PC-9 (cell line): ENCODE measurements around the gene DISP3.

Experiments
- EZH2 ChIP-seq: fragments of 200-600 bp; sonication (generic); IDR thresholded peaks from 2 replicates; pipeline ENCODE4 v1.8.0; 2017; ENCODE audit warnings: antibody characterized with exemption, low read depth
- TF ChIP-seq, protein P1 (sequence below): fragments of 200-600 bp; sonication (generic); conservative IDR thresholded peaks from 2 replicates; pipeline ENCODE4 v1.6.1; 2017; ENCODE audit warnings: mixed run types, antibody characterized with exemption, mild to moderate bottlenecking, moderate library complexity

DNA sequence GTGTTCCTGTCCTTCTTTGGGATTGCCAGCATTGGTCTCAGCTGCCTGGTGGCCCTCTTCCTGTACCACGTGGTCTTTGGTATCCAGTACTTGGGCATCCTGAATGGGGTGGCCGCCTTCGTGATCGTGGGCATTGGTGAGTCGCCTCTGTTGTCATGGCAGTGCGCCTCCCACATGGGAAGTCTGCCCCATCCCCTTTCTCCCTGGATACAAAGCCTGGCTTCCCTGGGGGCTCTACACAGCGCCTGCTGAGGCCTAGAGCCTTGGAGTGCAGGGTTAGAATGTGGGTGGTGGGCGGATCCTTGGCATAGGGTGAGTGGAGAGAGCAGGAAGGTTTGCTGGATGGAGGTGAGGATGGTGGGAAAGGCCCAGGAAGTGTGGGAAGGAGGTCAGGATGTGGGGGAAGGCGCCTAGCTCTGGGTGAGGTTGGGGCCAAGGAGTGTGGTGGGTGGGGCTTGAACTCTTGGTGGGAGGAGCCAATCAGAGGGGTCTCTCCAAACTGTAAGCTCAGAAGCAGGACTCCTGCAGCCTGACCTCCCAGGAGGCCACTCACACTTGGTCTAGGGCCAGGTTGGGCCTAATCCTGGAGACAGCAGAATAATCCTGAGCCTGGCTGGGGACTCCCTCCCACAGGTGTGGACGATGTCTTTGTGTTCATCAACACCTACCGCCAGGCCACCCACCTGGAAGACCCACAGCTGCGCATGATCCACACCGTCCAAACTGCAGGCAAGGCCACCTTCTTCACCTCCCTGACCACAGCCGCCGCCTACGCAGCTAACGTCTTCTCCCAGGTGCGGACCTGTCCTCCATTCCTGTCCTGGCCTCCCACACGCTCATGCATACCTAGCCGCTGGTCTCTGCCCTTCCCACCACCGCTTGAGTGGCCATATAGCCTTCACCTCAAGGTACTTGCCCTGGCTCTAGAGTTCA is 36.7 kb downstream of the DISP3 start:
- TF ChIP-seq, protein P1, sequence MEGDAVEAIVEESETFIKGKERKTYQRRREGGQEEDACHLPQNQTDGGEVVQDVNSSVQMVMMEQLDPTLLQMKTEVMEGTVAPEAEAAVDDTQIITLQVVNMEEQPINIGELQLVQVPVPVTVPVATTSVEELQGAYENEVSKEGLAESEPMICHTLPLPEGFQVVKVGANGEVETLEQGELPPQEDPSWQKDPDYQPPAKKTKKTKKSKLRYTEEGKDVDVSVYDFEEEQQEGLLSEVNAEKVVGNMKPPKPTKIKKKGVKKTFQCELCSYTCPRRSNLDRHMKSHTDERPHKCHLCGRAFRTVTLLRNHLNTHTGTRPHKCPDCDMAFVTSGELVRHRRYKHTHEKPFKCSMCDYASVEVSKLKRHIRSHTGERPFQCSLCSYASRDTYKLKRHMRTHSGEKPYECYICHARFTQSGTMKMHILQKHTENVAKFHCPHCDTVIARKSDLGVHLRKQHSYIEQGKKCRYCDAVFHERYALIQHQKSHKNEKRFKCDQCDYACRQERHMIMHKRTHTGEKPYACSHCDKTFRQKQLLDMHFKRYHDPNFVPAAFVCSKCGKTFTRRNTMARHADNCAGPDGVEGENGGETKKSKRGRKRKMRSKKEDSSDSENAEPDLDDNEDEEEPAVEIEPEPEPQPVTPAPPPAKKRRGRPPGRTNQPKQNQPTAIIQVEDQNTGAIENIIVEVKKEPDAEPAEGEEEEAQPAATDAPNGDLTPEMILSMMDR, result no peak
- TF ChIP-seq EZH2, result no peak
